Hematopoietic multipotent progenitor cell treated with erythropoietin and hydrocortisone succinate and interleukin-3 and kit ligand, for 15 days (in vitro differentiated cells): Measurements from ENCODE around the gene CFAP77.

ENCODE experiments used
- DNase-seq: peaks from one replicate; pipeline ENCODE4 v3.0.0-alpha.2; 2015; ENCODE audit warnings: low spot score

CFAP77 gene

DNA sequence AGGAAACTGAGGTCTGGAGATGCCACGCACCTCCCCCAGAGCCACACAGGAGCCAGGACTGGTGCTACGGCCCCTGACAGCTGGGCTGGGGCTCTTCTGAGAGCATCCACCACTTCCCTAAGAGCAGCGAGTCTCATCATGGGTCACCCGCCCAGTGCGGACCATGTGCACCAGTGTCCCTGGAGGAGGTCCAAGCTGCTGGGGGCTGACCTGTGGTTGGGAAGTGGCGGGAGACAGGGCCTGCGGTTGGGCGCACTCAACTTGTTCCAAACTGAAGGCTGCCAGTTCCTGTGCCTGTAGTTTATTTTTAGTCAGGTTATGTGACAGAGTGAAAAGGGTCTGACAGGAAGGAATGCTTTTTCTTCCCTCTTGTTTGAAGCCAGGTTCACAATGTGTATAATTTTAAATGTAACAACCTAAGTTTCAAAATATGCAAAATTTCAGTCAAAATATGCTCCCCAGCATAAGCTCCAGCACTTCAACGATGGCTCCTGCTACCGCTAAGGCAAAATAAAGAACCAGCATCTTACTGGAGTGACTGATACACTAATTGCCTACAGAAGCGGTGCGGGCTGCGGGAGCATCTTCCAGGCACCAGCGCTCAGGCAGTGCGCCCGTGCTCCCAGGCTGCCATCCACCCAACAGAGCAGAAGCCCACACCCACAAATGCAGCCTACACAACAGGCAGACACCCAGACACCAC is 187.2 kb downstream of the CFAP77 start:
- DNase-seq = no peak

DNA sequence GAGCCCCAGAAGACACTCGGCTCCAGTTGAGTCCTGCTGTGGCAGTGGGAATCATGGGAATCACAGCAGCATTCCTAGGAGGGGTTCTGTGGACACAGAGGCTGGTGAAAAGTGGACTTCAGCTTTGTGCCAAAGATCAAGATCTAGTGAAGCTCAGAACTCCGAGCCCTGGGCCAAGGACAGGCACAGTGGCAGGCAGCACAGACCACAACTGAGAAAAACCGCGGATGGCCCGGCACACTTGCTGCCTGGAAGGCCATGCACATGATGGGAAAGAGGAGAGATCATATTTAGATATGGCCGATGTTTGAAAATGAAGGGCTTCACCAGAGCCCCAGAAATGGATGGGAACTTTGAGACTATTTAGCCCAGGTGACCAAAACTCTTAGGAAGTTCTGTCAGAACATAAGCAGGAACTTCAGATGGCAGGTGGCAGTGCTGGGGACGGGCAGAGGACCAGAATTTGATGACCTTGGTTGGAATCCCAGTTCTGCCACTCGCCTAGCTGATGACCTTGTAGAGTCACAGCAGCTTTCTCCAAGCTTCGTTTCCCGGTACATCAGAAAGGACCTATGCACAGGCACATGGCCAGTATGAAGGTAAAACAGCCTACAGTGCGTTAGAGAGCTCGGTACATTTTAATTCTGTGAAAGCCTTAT is 190.4 kb downstream of the CFAP77 start:
- DNase-seq = no peak

- no peak for DNase-seq
These were observed 192.2 kb downstream of the CFAP77 start for GRCh38 chr9:132602207-132602606.

GRCh38 chr9:132605387-132605786 is 195.4 kb downstream of the CFAP77 start:
- no peak for DNase-seq

DNA sequence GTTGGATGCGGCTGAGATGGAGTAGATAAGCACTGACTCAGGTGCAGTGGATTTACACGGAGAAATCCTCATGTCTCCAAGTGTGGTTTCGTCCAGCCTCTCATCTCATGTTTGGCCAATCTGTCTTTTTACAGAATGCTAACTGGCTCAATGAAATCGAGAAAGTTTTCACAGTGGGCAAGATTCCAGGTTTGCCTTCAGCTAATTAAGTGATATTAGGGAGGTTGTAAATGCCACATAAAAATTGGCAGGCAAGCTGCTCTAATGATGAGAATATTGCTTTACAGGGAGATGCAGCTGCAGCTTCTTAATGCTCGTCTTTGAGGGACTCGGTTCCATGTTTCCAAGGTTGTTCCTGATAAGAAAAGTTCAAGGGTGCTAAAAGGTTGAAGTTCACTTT is 196.1 kb downstream of the CFAP77 start:
- no peak for DNase-seq

- no peak for DNase-seq
These were observed 199.2 kb downstream of the CFAP77 start for GRCh38 chr9:132609184-132609583.

DNA sequence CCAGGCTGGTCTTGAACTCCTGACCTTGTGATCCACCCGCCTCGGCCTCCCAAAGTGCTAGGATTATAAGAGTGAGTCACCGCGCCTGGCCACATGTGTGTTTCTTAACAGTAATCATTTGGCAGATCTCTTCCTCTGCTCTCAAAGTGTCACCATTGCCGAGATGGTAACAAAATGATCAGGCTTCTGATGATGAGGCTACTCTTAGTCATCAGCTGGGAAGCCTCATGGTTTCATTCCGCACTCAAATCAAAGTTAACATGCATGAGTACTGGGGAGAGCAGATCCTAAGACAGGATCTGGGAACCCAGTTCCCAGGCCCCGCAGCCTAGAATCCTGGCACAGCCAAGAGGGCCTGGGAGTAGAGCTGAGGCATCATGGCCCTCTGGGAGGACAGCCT is 199.8 kb downstream of the CFAP77 start:
- DNase-seq = no peak

DNA sequence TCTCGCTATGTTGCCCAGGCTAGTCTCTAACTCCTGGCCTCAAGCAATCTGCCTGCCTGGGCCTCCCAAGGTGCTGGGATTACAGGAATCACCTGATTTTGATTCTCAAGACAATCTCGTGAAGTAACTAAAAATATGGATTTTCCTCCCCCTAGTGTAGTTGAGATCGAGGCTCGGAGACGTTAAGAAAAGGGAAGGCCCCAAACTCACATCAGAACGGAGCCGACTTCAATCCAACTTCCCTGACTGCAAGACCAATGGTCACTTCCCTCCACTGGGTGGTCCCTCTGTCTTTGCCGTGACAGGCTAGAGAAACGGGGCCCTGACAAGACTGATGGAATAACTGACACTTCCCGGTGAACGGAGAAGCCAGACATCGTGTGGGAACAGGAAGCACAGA is 200.7 kb downstream of the CFAP77 start:
- DNase-seq = no peak

DNA sequence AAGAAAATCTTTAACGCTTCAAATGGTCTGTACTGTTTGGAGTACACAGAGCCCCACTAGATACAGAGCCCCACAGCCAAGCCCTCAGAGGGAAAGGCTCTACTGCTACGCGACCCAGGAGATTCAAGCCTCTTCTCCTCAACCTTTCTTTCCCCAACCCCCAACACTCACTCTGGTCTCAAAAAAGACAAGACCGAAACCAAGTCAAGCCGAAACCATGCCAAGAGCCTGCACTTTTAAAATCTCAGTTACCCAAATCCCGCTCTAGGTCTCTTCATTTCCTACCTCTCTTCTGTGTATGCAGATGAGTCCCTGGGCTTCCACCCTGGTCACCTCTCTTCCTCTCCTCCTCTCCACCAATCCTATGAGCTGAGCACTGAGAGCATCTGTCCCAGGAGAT is 204.3 kb downstream of the CFAP77 start:
- DNase-seq = no peak

DNA sequence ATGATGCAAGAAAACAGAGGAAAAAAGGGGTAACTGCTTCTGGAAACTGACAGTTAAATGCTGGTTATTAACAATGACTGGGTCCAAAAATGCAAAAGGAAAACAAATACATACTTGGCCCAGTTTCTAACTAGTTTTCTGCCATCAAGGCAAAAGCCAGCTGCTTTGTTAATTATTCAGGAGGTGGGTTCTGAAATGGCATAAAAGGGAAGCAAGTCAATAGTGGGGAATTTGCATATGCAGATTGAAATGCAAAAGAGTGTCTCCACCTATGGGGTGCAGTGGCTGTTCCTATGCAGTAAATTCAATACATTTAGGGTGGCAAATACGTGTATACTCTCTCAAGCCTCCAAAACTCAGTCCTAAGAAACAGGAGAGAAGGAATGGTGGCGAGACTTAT is 205.8 kb downstream of the CFAP77 start:
- DNase-seq = no peak

- DNase-seq = no peak
These were observed 206.7 kb downstream of the CFAP77 start for GRCh38 chr9:132616725-132617124.

DNA sequence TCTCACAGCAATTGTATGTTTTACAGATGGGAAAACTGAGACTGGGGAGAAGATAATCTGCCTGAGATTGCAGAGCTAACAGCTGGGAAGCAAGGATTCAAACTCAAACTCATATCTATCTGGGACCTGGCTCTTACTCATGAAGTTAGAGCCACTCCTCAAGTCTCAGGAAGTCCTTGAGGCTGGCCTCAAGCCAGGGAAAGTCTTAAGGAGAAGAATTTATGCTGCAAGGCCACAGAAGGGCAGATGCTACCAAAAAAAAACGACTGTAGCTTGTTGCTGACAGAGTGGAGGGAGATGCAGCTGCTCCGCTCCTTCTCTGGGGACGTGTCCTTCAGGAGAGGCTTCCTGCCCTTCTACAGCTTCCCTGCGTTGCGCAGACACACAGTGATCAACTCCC is 212.1 kb downstream of the CFAP77 start:
- no peak for DNase-seq
